Fibroblast of lung (primary cell): Measurements from ENCODE around the gene STXBP6.

Experiments
- EZH2 ChIP-seq: IDR thresholded peaks from 2 replicates; pipeline ENCODE4 v1.5.1; 2012; ENCODE audit warnings: low read length, control low read depth, mild to moderate bottlenecking; ENCODE audit errors: missing control alignments
- TF ChIP-seq, protein P1 (sequence below), 2 donors: IDR thresholded peaks in 1 of 2; conservative IDR thresholded peaks in 1 of 2; 1 replicate in 1 of 2; 2 replicates in 1 of 2; pipeline ENCODE4 v1.5.1; 2011 to 2012; ENCODE audit warnings: low read length in 2 of 2, control low read depth in 1 of 2, inconsistent platforms in 1 of 2, low read depth in 1 of 2, mild to moderate bottlenecking in 1 of 2

DNA sequence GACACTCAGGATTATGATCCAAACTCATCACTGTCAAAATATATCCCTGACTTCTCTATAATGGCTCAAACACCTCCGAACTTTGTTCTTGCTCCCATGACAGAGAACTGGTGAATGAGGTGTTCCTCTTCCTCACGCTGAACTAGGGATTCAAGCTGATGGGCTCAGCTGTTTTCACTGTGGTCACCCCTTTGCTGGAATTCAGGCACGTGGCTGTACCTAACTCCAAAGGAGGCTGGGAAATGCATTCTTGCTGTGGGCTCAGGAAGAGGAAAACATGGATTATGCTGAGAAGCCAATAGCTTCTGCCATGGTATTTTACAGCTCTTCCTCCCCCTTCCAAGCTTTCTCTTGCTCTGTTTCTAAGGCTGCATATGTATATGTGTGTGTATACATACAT is 43.9 kb downstream of the STXBP6 start:
- TF ChIP-seq, protein P1, sequence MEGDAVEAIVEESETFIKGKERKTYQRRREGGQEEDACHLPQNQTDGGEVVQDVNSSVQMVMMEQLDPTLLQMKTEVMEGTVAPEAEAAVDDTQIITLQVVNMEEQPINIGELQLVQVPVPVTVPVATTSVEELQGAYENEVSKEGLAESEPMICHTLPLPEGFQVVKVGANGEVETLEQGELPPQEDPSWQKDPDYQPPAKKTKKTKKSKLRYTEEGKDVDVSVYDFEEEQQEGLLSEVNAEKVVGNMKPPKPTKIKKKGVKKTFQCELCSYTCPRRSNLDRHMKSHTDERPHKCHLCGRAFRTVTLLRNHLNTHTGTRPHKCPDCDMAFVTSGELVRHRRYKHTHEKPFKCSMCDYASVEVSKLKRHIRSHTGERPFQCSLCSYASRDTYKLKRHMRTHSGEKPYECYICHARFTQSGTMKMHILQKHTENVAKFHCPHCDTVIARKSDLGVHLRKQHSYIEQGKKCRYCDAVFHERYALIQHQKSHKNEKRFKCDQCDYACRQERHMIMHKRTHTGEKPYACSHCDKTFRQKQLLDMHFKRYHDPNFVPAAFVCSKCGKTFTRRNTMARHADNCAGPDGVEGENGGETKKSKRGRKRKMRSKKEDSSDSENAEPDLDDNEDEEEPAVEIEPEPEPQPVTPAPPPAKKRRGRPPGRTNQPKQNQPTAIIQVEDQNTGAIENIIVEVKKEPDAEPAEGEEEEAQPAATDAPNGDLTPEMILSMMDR (conservative IDR thresholded peaks at IDR 0.05 in 1 of 2, IDR thresholded peaks at IDR 0.05 in 1 of 2; ENCODE audit: low read depth in 1 of 2, low read length in 2 of 2): no peak
- no peak for TF ChIP-seq EZH2
